Uterus (tissue), 4 donors: ENCODE data around the gene TMEM239. TPM values are rescaled to one million over a fixed set of nuclear protein-coding genes. Genes with fewer than 3 reads are reported as not detected.

ENCODE experiments used
- DNase-seq, 2 donors: peaks; one replicate each; pipeline ENCODE4 v3.0.0-alpha.2; 2019 to 2020
- H3K27ac ChIP-seq, 2 donors: fragments of 200-600 bp; sonication (generic); 1 replicate in 1 of 2; 2 replicates in 1 of 2; pipeline ENCODE4 v1.5.1; 2016 to 2018
- H3K27me3 ChIP-seq, 2 donors: fragments of 200-600 bp; sonication (generic); one replicate each; pipeline ENCODE4 v1.5.1; 2018 to 2019; ENCODE audit warnings: control low read depth in 1 of 2
- H3K36me3 ChIP-seq, 2 donors: fragments of 200-600 bp; sonication (generic); one replicate each; pipeline ENCODE4 v1.5.1; 2019; ENCODE audit warnings: control low read depth in 1 of 2
- H3K4me1 ChIP-seq, 2 donors: fragments of 200-600 bp; sonication (generic); one replicate each; pipeline ENCODE4 v1.5.1; 2018 to 2019; ENCODE audit warnings: control low read depth in 1 of 2
- H3K4me3 ChIP-seq, 2 donors: fragments of 200-600 bp; sonication (generic); 1 replicate in 1 of 2; 2 replicates in 1 of 2; pipeline ENCODE4 v1.5.1; 2018 to 2019; ENCODE audit warnings: mild to moderate bottlenecking in 1 of 2
- H3K9me3 ChIP-seq, 2 donors: fragments of 200-600 bp; sonication (generic); one replicate each; pipeline ENCODE4 v1.5.1; 2019; ENCODE audit warnings: control low read depth in 1 of 2
- POLR2A ChIP-seq, 2 donors: fragments of 450-650 bp; IDR thresholded peaks; one replicate each; pipeline ENCODE4 v1.6.1; 2016; ENCODE audit warnings: antibody characterized with exemption in 2 of 2, mild to moderate bottlenecking in 1 of 2, moderate library complexity in 1 of 2
- intact Hi-C: fragments of 100-400 bp; cut with DNase I; formaldehyde crosslinking; loops from one replicate; pipeline ENCODE4 v1.15.1; 2023; ENCODE audit warnings: low total_unique reads
- total RNA-seq, 4 donors: library from RNA; depleted of rRNA in 3 of 4; stranded (reverse); fragments of >200 nt in 3 of 4; gene quantifications; one replicate each; pipeline versions ENCODE4 v1.1.0 to v1.2.4, GENCODE V29; 2014 to 2023
- TF ChIP-seq, protein P1 (sequence below), 4 experiments: fragments of 200-600 bp in 2 of 4; fragments of 450-650 bp in 2 of 4; sonication (generic) in 2 of 4; IDR thresholded peaks; one replicate each; pipeline ENCODE4 v1.5.1; 2016 to 2019; ENCODE audit warnings: antibody characterized with exemption in 4 of 4, mild to moderate bottlenecking in 2 of 4, moderate library complexity in 1 of 4
- donor health status: DM: yes; HTN: yes; CAD: no.

The TMEM239 gene
- total RNA-seq, 4 donors from 2014 or later, result not detected

DNA sequence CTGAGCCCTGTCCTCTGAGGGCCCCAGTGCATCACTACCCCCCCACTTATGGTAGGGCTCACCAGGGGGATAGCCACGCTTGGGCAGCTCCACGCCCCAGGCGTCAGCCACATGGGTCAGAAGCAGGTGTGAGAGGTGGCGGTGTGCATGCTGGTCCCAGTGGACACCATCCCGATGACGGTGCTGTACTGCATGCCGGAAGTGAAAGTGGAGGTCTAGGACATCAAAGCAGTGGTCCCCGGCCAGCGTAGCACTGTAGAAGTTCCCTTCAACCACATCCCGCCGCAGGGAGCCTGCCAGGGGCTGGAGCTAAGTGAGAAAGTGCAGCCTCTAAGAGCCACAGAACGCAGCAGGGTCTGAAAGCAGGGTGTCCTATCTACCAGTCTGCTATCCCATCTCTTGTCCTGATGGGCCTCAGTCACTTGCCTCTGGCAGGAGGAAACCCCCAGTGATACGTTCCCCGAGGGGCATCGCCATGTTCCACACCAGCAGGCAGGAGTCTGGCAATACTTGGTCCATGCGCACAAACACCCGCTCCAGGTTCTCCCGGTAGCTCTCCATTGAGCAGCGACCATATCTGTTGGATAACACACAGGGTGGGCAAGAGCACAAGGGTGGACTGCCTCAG lies 22.1 kb downstream of the TMEM239 start:
- intact Hi-C loops, result no loop called here
- no peaks in the 10 kb centered on the region for H3K27me3 ChIP-seq
- H3K9me3 ChIP-seq, result no peaks in the 10 kb centered on the region
- H3K36me3 ChIP-seq, result no peaks in the 10 kb centered on the region
- DNase-seq, result no peak
- H3K4me3 ChIP-seq, result no peak overlapping the region
- TF ChIP-seq POLR2A (IDR thresholded peaks at IDR 0.05), result no peak
- TF ChIP-seq, protein P1, sequence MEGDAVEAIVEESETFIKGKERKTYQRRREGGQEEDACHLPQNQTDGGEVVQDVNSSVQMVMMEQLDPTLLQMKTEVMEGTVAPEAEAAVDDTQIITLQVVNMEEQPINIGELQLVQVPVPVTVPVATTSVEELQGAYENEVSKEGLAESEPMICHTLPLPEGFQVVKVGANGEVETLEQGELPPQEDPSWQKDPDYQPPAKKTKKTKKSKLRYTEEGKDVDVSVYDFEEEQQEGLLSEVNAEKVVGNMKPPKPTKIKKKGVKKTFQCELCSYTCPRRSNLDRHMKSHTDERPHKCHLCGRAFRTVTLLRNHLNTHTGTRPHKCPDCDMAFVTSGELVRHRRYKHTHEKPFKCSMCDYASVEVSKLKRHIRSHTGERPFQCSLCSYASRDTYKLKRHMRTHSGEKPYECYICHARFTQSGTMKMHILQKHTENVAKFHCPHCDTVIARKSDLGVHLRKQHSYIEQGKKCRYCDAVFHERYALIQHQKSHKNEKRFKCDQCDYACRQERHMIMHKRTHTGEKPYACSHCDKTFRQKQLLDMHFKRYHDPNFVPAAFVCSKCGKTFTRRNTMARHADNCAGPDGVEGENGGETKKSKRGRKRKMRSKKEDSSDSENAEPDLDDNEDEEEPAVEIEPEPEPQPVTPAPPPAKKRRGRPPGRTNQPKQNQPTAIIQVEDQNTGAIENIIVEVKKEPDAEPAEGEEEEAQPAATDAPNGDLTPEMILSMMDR (IDR thresholded peaks at IDR 0.05), result no peak
- H3K4me1 ChIP-seq, result peaks cover 0 to 6% of the 10 kb centered on the region in 2 donors
- no peak overlapping the region for H3K27ac ChIP-seq

- TF ChIP-seq POLR2A (IDR thresholded peaks at IDR 0.05), result no peak
- TF ChIP-seq, protein P1 (IDR thresholded peaks at IDR 0.05), result no peak
- Histone ChIP-seq H3K9me3 (no peaks in the 10 kb centered on the region), H3K27ac (no peak overlapping the region), H3K36me3 (no peaks in the 10 kb centered on the region), H3K4me1 (peaks cover 0 to 6% of the 10 kb centered on the region in 2 donors), H3K27me3 (no peaks in the 10 kb centered on the region), H3K4me3 (no peak overlapping the region)
- intact Hi-C loops, result no loop called here
- DNase-seq, result no peak
These were observed 22.9 kb downstream of the TMEM239 start for GRCh38 chr20:2838847-2839671.

DNA sequence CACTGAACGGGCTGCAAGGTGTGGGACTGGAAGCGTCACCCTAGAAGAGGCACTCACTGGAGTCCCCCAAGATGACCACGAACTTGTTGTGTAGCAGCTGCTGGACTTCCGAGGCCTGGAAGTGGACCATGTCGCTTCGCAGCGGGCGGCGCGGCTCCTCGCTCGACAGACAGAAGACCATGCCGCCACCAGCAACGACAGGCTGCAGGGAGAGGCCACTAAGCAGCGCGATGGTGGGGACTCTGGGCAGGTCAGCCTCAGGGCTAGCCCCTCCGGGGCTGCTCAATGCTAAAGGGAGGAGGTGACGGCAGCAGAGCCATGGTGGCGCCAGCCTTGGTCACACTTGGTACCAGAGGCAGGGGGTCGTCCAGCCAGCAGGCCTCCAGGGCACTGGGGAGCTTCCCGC lies 23.6 kb downstream of the TMEM239 start:
- Histone ChIP-seq H3K36me3 (no peaks in the 10 kb centered on the region), H3K4me3 (peak overlapping the region; percentile 74 to 93), H3K27ac (peak overlapping the region in 1 of 2 donors; percentile 84), H3K9me3 (no peaks in the 10 kb centered on the region), H3K27me3 (no peaks in the 10 kb centered on the region), H3K4me1 (peaks cover 0 to 6% of the 10 kb centered on the region in 2 donors)
- intact Hi-C loops, result no loop called here
- DNase-seq, result no peak
- TF ChIP-seq POLR2A (IDR thresholded peaks at IDR 0.05), result peak in 1 of 2 donors; percentile 7
- TF ChIP-seq, protein P1 (IDR thresholded peaks at IDR 0.05), result no peak

DNA sequence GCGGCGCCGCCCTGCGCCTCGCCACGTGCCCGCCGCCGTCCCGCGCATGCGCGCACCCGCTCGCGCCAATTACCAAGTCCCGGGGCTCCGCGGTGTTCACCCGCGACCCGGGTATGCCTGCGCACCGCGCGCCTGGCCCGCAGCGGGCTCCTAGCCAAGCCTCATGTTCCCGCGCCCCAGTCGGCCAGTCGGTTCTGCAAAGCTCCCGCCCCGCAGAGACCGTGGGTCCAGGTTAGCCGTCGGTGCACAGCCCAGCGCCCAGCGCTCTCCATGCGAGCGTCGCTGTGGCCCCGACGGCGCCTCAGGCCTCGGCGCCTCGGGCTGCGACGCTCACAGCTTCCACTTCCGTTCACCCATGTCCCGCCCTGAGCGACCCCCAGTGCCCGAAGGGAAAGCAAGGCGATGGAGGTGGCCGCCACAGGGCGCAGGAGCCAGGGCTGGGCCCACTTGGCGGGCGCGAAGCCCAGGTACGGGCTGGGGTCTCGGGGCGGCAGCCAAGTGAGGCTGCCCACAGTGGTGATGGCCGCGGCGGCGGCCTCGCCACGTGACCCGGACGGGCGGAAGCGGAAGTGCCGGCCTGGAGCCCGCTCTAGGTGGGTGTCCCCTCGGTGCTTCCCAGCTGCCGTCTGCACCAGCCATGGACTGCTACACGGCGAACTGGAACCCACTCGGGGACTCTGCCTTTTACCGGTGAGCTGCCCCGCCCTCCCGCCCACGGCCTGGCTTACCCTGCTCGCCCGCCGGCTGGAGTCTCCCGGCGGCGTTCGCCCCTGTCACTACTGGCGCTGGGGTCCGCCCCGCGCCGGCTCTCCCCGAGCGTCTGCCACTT lies 24.2 kb downstream of the TMEM239 start, which contains the start of the genes PCED1A and VPS16:
Gene PCED1A, minus strand, starts transcription at position 518 of the 829 bp plus-strand sequence. CDS start 743 bp downstream, outside the sequence.
Gene VPS16, plus strand, starts transcription at position 608 of the 829 bp plus-strand sequence. Its CDS starts 30 bp downstream, at position 638.
- peak; percentile 81 to 88 for DNase-seq
- intact Hi-C loops, result no loop called here
- peak within 1 kb of the TSS; percentile 74 to 93 for H3K4me3 ChIP-seq
- no peaks in the 10 kb centered on the region for H3K36me3 ChIP-seq
- peaks cover 0 to 6% of the 10 kb centered on the region in 2 donors for H3K4me1 ChIP-seq
- H3K27ac ChIP-seq, result peak within 1 kb of the TSS; percentile 84 to 86
- TF ChIP-seq, protein P1 (IDR thresholded peaks at IDR 0.05), result peak in 1 of 4 experiments; percentile 13
- TF ChIP-seq POLR2A (IDR thresholded peaks at IDR 0.05), result peak in 1 of 2 donors; percentile 65
- no peaks in the 10 kb centered on the region for H3K9me3 ChIP-seq
- no peaks in the 10 kb centered on the region for H3K27me3 ChIP-seq
